NT2/D1 (cell line): ENCODE results near the gene CARTPT.

ENCODE experiments used
- DNase-seq: peaks from one replicate; pipeline ENCODE4 v3.0.0-alpha.2; 2011; ENCODE audit warnings: low read depth, low spot score
- H3K27me3 ChIP-seq: 2 replicates; pipeline ENCODE4 v1.6.0; 2011; ENCODE audit warnings: mild to moderate bottlenecking; ENCODE audit not compliant: insufficient read length, insufficient read depth
- H3K36me3 ChIP-seq: 2 replicates; pipeline ENCODE4 v1.6.1; 2011; ENCODE audit warnings: mild to moderate bottlenecking, low read length, mixed read lengths; ENCODE audit not compliant: insufficient read depth, insufficient read length
- H3K4me1 ChIP-seq: 2 replicates; pipeline ENCODE4 v1.5.1; 2011; ENCODE audit not compliant: insufficient read depth, insufficient read length
- H3K4me3 ChIP-seq: 2 replicates; pipeline ENCODE4 v1.5.1; 2011; ENCODE audit warnings: low read depth; ENCODE audit not compliant: insufficient read length
- H3K9ac ChIP-seq: 2 replicates; pipeline ENCODE4 v1.6.0; 2011; ENCODE audit warnings: low read depth; ENCODE audit not compliant: insufficient read length
- H3K9me3 ChIP-seq: 2 replicates; pipeline ENCODE4 v1.5.1; 2011; ENCODE audit warnings: mild to moderate bottlenecking, low read length; ENCODE audit not compliant: insufficient read depth
- SUZ12 ChIP-seq: IDR thresholded peaks from 2 replicates; pipeline ENCODE4 v1.6.1; 2011; ENCODE audit not compliant: insufficient read length, insufficient read depth; ENCODE audit errors: extremely low read depth
- YY1 ChIP-seq: IDR thresholded peaks from 2 replicates; pipeline ENCODE4 v1.6.1; 2011; ENCODE audit not compliant: insufficient read length, insufficient read depth
- ZNF274 ChIP-seq: IDR thresholded peaks from 2 replicates; pipeline ENCODE4 v1.6.1; 2011; ENCODE audit warnings: mild to moderate bottlenecking, low read depth, low read length

The CARTPT gene

DNA sequence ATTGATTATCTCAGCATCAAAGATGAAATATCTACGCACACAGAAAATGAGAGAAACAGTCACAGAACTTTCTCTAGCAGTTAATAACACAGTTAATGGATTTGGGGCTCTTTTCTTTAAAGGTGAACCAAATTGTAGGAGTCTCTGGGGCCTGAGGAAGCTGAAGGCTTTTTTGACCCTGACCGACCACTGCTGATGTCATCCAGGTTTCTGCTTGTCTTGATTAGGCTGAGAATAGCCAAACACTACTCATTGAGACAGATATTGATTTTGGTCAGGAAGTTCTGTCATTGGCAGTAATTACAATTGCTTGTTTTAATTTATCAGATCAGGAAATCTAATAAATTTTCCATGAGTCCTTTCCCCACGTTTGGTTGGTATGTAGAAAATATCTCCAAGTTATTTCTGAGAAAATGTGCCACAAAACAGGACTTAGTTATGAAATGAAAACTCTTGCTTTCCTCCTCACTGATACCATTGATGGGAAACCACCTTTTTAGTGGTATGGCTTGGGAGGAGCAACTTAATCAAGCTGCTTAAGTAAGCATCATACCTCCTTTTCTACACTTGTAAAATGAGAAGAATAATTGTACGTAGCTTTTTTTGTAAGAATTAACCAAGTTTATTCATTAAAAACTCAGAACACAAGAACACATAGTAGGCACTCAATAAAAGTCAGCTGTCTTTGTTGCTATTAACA is 19.7 kb downstream of the CARTPT start:
- H3K27me3 ChIP-seq = no peaks in the 10 kb centered on the region
- H3K4me3 ChIP-seq = no peak overlapping the region
- TF ChIP-seq YY1 = no peak
- TF ChIP-seq ZNF274 = no peak
- TF ChIP-seq SUZ12 = no peak
- H3K9me3 ChIP-seq = no peaks in the 10 kb centered on the region
- no peak for DNase-seq
- H3K9ac ChIP-seq = no peak overlapping the region
- no peaks in the 10 kb centered on the region for H3K4me1 ChIP-seq
- no peaks in the 10 kb centered on the region for H3K36me3 ChIP-seq

- Histone ChIP-seq H3K36me3 (no peaks in the 10 kb centered on the region), H3K9me3 (no peaks in the 10 kb centered on the region), H3K4me1 (no peaks in the 10 kb centered on the region), H3K4me3 (no peak overlapping the region), H3K27me3 (no peaks in the 10 kb centered on the region), H3K9ac (no peak overlapping the region)
- TF ChIP-seq YY1 (no peak), ZNF274 (no peak), SUZ12 (no peak)
- no peak for DNase-seq
Observed at GRCh38 chr5:71740015-71740753, 21.1 kb downstream of the CARTPT start.

DNA sequence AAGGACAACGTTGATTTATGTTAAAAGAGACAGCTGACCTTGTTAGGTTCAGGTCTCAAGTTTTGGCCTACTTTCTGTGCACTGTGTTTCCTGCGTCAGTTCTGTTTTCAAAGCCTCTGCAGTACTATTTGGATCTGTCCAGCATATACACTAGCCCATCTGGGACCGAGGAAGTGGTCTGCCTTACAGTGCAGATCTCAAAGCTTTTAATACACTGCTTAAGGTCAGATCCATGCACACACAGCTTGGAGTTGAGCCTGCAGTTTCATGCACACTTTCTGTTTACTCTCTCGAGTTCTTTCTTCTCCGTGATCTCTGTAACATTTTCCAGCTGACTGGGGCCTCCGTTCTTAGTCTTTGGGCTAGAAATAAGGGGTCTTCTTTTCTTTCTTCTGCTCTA is 24.1 kb downstream of the CARTPT start:
- no peak overlapping the region for H3K9ac ChIP-seq
- H3K4me3 ChIP-seq = no peak overlapping the region
- H3K27me3 ChIP-seq = no peaks in the 10 kb centered on the region
- H3K9me3 ChIP-seq = no peaks in the 10 kb centered on the region
- TF ChIP-seq ZNF274 = no peak
- TF ChIP-seq SUZ12 = no peak
- TF ChIP-seq YY1 = no peak
- H3K36me3 ChIP-seq = no peaks in the 10 kb centered on the region
- no peak for DNase-seq
- no peaks in the 10 kb centered on the region for H3K4me1 ChIP-seq

DNA sequence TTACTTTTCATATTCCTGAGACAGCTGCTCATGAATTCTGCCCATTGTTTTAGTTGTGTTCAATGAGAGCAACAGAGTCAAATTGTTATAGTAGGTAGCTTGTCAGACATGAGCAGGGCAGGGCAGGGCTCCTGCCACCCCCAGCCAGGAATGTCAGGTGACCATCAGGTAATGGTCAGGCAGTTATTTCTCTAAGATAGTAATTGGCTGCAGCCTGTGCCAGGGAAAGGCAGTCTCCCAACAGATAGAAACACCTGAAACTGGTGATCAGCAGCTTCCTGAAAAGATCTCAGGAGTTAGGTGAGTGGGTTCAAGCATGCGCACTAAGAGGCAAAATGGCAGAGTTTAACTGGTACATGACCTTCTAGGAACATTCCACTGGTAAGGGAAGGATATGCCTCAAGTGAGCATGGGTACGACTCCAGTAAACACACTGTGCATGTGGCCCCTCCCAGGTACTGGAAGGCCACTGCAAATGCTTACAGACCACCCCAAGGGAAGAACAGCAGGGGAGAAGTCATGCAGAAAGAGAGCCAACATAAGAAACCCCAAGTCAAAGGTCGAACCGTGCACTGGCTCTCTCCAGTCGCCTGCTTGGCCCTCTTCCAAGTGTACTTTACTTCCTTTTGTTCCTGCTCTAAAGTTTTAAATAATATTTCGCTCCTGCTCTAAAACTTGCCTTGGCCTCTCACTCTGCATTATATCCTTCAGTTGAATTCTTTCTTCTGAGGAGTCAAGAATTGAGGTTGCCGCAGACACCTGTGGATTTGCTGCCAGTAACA is 25.1 kb downstream of the CARTPT start:
- no peak for DNase-seq
- no peak overlapping the region for H3K4me3 ChIP-seq
- no peaks in the 10 kb centered on the region for H3K9me3 ChIP-seq
- no peaks in the 10 kb centered on the region for H3K4me1 ChIP-seq
- no peaks in the 10 kb centered on the region for H3K27me3 ChIP-seq
- TF ChIP-seq SUZ12 = no peak
- no peak for TF ChIP-seq ZNF274
- TF ChIP-seq YY1 = no peak
- H3K9ac ChIP-seq = no peak overlapping the region
- no peaks in the 10 kb centered on the region for H3K36me3 ChIP-seq

- no peak overlapping the region for H3K9ac ChIP-seq
- H3K36me3 ChIP-seq = no peaks in the 10 kb centered on the region
- H3K4me3 ChIP-seq = no peak overlapping the region
- H3K9me3 ChIP-seq = no peaks in the 10 kb centered on the region
- no peaks in the 10 kb centered on the region for H3K27me3 ChIP-seq
- TF ChIP-seq SUZ12 (no peak), ZNF274 (no peak)
- DNase-seq = no peak
- H3K4me1 ChIP-seq = no peaks in the 10 kb centered on the region
Observed at GRCh38 chr5:71747182-71747581, 28.1 kb downstream of the CARTPT start.

GRCh38 chr5:71748360-71748759 is 29.3 kb downstream of the CARTPT start:
- H3K4me1 ChIP-seq = no peaks in the 10 kb centered on the region
- no peaks in the 10 kb centered on the region for H3K36me3 ChIP-seq
- H3K9me3 ChIP-seq = no peaks in the 10 kb centered on the region
- no peaks in the 10 kb centered on the region for H3K27me3 ChIP-seq
- TF ChIP-seq YY1 (no peak), SUZ12 (no peak), ZNF274 (no peak)
- no peak for DNase-seq
- no peak overlapping the region for H3K4me3 ChIP-seq
- no peak overlapping the region for H3K9ac ChIP-seq

DNA sequence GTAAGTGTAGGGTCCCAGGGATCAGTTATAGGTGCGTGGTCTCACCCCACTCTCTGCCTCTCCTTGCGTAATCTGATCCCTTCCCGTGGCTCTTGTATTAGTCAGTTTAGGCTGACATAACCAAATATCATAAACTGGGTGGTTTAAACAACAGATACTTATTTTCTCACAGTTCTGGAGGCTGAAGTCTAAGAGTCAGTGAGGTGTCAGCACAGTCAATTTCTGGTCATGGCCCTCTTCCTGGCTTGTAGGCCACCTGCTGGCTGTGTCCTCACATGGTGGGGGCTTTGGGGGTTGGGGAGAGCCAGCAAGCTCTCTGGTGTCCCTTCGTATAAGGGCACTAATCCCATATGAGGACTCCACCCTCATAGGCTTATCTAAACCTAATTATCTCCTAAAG is 32.3 kb downstream of the CARTPT start:
- no peak for TF ChIP-seq YY1
- TF ChIP-seq SUZ12 = no peak
- no peak for TF ChIP-seq ZNF274
- no peak for DNase-seq
- no peaks in the 10 kb centered on the region for H3K27me3 ChIP-seq
- no peaks in the 10 kb centered on the region for H3K36me3 ChIP-seq
- no peak overlapping the region for H3K4me3 ChIP-seq
- no peaks in the 10 kb centered on the region for H3K9me3 ChIP-seq
- no peaks in the 10 kb centered on the region for H3K4me1 ChIP-seq
- no peak overlapping the region for H3K9ac ChIP-seq
